Endothelial cell of umbilical vein (primary cell): ENCODE data around the gene FAM185A. TPM values are rescaled to one million over a fixed set of nuclear protein-coding genes. Genes with fewer than 3 reads are reported as not detected.
"Not testable (repeated sequence)": the region's sequence is repeated elsewhere in the genome, so short reads cannot be mapped to it uniquely, and the experiment has no call there.

Source experiments
- BruUV-seq: library from RNA; stranded (reverse); fragments of 400-500 nt; replicated peaks from 2 replicates; lab custom pipeline; 2021; lab: Mats Ljungman, UMichigan
- CTCF ChIA-PET: fragments of 300-600, 350-600 bp; sonication (Branson Sonifier 250); formaldehyde crosslinking; loops from one replicate; lab custom pipeline; 2021; ENCODE audit warnings: antibody characterized with exemption, inconsistent platforms; lab: Charles Lee
- POLR2A ChIA-PET: fragments of 300-600, 350-600 bp; sonication (Branson Sonifier 250); formaldehyde crosslinking; loops from one replicate; lab custom pipeline; 2021; ENCODE audit warnings: antibody characterized with exemption, inconsistent platforms; lab: Charles Lee
- DNase-seq: peaks from one replicate; pipeline ENCODE4 v3.0.0-alpha.2; 2011; ENCODE audit warnings: low read depth, low spot score
- FAIRE-seq: peaks from 2 replicates; lab custom pipeline; 2011; peaks lifted over from hg19 to GRCh38; lab: Jason Lieb, UNC
- H2AFZ ChIP-seq: 2 replicates; pipeline ENCODE4 v1.6.0; 2012; ENCODE audit warnings: low read depth, low read length, control low read depth, inconsistent platforms
- H3K27ac ChIP-seq: 2 replicates; pipeline ENCODE4 v1.5.1; 2011; ENCODE audit warnings: low read depth, mild to moderate bottlenecking, control low read depth, low read length, moderate library complexity; ENCODE audit not compliant: insufficient read depth
- H3K27me3 ChIP-seq, 2 experiments: 2 replicates each; pipeline versions ENCODE4 v1.6.0 to v1.6.1; 2011; ENCODE audit warnings: low read length in 2 of 2, mixed read lengths in 1 of 2; ENCODE audit not compliant: control insufficient read depth in 2 of 2, insufficient read depth in 2 of 2
- H3K36me3 ChIP-seq, 2 experiments: 2 replicates in 1 of 2; 3 replicates in 1 of 2; pipeline ENCODE4 v1.5.1; 2011; ENCODE audit warnings: low read length in 2 of 2, mild to moderate bottlenecking in 1 of 2, moderate library complexity in 1 of 2; ENCODE audit not compliant: control insufficient read depth in 2 of 2, insufficient read depth in 2 of 2; ENCODE audit errors: extremely low read depth in 1 of 2
- H3K4me1 ChIP-seq: 3 replicates; pipeline ENCODE4 v1.5.1; 2011; ENCODE audit warnings: mild to moderate bottlenecking, low read length; ENCODE audit not compliant: control insufficient read depth, insufficient read depth; ENCODE audit errors: extremely low read depth
- H3K4me2 ChIP-seq: 2 replicates; pipeline ENCODE4 v1.6.1; 2011; ENCODE audit warnings: low read length, control low read depth, mixed read lengths; ENCODE audit not compliant: insufficient read depth
- H3K4me3 ChIP-seq, 3 experiments: fragments of 200-600 bp in 1 of 3; sonication (generic), shearing (Covaris generic) in 1 of 3; replicated peaks in 1 of 3; 2 replicates each; pipeline ENCODE4 v1.5.1; 2011 to 2016; ENCODE audit warnings: control low read depth in 3 of 3, low read length in 3 of 3, mild to moderate bottlenecking in 2 of 3, inconsistent platforms in 1 of 3, low read depth in 1 of 3, moderate library complexity in 1 of 3; ENCODE audit not compliant: insufficient read depth in 1 of 3
- H3K79me2 ChIP-seq: 2 replicates; pipeline ENCODE4 v1.6.0; 2012; ENCODE audit warnings: low read length, inconsistent platforms; ENCODE audit not compliant: control insufficient read depth, insufficient read depth
- H3K9ac ChIP-seq: replicated peaks from 2 replicates; pipeline ENCODE3; 2011; ENCODE audit warnings: low read length, control low read depth; ENCODE audit not compliant: insufficient read depth; ENCODE audit errors: extremely low read depth
- H3K9me1 ChIP-seq: replicated peaks from 3 replicates; pipeline ENCODE4 v1.6.0; 2011; ENCODE audit warnings: mild to moderate bottlenecking, low read length; ENCODE audit not compliant: control insufficient read depth, insufficient read depth; ENCODE audit errors: extremely low read depth
- H3K9me3 ChIP-seq: replicated peaks from 2 replicates; pipeline ENCODE4 v1.5.1; 2012; ENCODE audit warnings: low read length, inconsistent platforms; ENCODE audit not compliant: control insufficient read depth, insufficient read depth
- H4K20me1 ChIP-seq: replicated peaks from 2 replicates; pipeline ENCODE3; 2011; ENCODE audit warnings: mild to moderate bottlenecking, low read length; ENCODE audit not compliant: control insufficient read depth, insufficient read depth; ENCODE audit errors: extremely low read depth
- EZH2 ChIP-seq: IDR thresholded peaks from 2 replicates; pipeline ENCODE4 v1.6.1; 2012; ENCODE audit warnings: borderline replicate concordance, low read depth, mild to moderate bottlenecking, moderate library complexity, low read length, inconsistent platforms; ENCODE audit not compliant: severe bottlenecking
- GATA2 ChIP-seq: IDR thresholded peaks from 2 replicates; pipeline ENCODE4 v1.7.0; 2011; ENCODE audit warnings: low read depth, mild to moderate bottlenecking, moderate library complexity, mixed read lengths, low read length; ENCODE audit not compliant: insufficient read length, insufficient read depth
- MYC ChIP-seq: IDR thresholded peaks from one replicate; pipeline ENCODE4 v1.6.1; 2011; ENCODE audit warnings: mild to moderate bottlenecking, low read depth, low read length
- POLR2A ChIP-seq: IDR thresholded peaks from 2 replicates; pipeline ENCODE4 v1.6.1; 2012; ENCODE audit warnings: low read depth, mild to moderate bottlenecking, control low read depth, low read length
- POLR2AphosphoS5 ChIP-seq: IDR thresholded peaks from 2 replicates; pipeline ENCODE4 v1.6.1; 2012; ENCODE audit warnings: low read depth, mild to moderate bottlenecking, control low read depth, low read length, moderate library complexity; ENCODE audit not compliant: insufficient read depth
- dilution Hi-C: fragments of 300-500 bp; cut with MboI; formaldehyde crosslinking; loops from one replicate; pipeline ENCODE4 v1.15.0; 2019; ENCODE audit warnings: low sequenced_read_pairs; ENCODE audit not compliant: extremely low pct_ligation_motif_present
- intact Hi-C: fragments of 100-400 bp; cut with micrococcal nuclease; formaldehyde crosslinking; loops from one replicate; pipeline ENCODE4 v1.10.0; 2022
- polyA plus RNA-seq, 4 experiments: library from polyadenylated mRNA; depleted of rRNA in 3 of 4; stranded (reverse) in 3 of 4; unstranded in 1 of 4; fragments of >200 nt; gene quantifications; 2 replicates each; pipeline versions ENCODE4 v1.2.1 to v1.2.3, GENCODE V29; 2011 to 2012; ENCODE audit warnings: missing spikeins in 1 of 4
- total RNA-seq: library from RNA; stranded (reverse); gene quantifications from 2 replicates; pipeline ENCODE4 v1.2.3, GENCODE V29; 2021
- TF ChIP-seq, protein P1 (sequence below), 2 donors: IDR thresholded peaks; 1 replicate in 1 of 2; 2 replicates in 1 of 2; pipeline ENCODE4 v1.5.1; 2011; ENCODE audit warnings: low read length in 2 of 2, mild to moderate bottlenecking in 2 of 2, moderate library complexity in 2 of 2, control low read depth in 1 of 2, inconsistent platforms in 1 of 2, low read depth in 1 of 2; ENCODE audit not compliant: insufficient read depth in 1 of 2; ENCODE audit errors: extremely low read depth in 1 of 2
- TF ChIP-seq, protein P2 (sequence below): IDR thresholded peaks from 2 replicates; pipeline ENCODE4 v1.6.1; 2011; ENCODE audit not compliant: insufficient read depth, insufficient read length

FAM185A gene
- total and polyA plus RNA-seq, 2 donors (not counting 3 experiments of a cell fraction or from before 2014, with no cell fraction given): 5.4 to 7.6 TPM

DNA sequence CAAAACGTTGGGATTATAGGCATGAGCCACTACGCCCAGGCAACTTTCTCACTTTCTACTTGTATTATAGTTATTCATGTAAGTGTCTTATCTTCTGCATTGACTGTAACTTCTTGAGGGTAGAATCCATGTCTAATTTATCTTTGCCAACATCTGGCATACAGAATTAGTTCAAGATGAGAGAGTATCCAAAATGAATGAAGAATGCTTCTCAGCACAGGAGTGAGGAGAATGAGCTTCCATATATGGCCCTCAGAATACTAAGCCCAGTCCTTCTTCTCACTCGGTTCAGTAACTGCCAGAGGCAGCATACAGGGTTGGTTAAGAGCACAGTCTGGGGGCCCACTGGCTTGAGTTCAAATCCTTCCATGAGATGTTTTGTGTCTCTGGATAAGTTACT is 89.0 kb downstream of the FAM185A start:
- intact Hi-C loops: loop anchor here (2.0 kb wide), 1 partner anchor 35 kb away; no protein-coding TSS in a partner anchor
- POLR2A ChIA-PET: no interaction called here
- no peaks in the 10 kb centered on the region for H3K9me1 ChIP-seq
- H3K4me2 ChIP-seq: no peak overlapping the region
- H2AFZ ChIP-seq: no peak overlapping the region
- H3K9me3 ChIP-seq: no peaks in the 10 kb centered on the region
- no TSS peak for BruUV-seq
- no peak for FAIRE-seq
- H3K27me3 ChIP-seq: no peaks in the 10 kb centered on the region
- CTCF ChIA-PET: interaction anchor here (1.5 kb wide), 2 partner anchors 54 to 222 kb away, joined by 4 to 5 read pairs; no protein-coding TSS in a partner anchor
- H3K27ac ChIP-seq: no peak overlapping the region
- H4K20me1 ChIP-seq: no peaks in the 10 kb centered on the region
- H3K4me3 ChIP-seq: no peak overlapping the region
- no peaks in the 10 kb centered on the region for H3K79me2 ChIP-seq
- dilution Hi-C loops: no loop called here
- H3K4me1 ChIP-seq: peaks cover 27% of the 10 kb centered on the region
- H3K9ac ChIP-seq: no peak overlapping the region
- H3K36me3 ChIP-seq: no peaks in the 10 kb centered on the region
- no peak for DNase-seq
- TF ChIP-seq MYC (no peak), POLR2AphosphoS5 (no peak), POLR2A (no peak), EZH2 (no peak), GATA2 (no peak)
- TF ChIP-seq, protein P1, sequence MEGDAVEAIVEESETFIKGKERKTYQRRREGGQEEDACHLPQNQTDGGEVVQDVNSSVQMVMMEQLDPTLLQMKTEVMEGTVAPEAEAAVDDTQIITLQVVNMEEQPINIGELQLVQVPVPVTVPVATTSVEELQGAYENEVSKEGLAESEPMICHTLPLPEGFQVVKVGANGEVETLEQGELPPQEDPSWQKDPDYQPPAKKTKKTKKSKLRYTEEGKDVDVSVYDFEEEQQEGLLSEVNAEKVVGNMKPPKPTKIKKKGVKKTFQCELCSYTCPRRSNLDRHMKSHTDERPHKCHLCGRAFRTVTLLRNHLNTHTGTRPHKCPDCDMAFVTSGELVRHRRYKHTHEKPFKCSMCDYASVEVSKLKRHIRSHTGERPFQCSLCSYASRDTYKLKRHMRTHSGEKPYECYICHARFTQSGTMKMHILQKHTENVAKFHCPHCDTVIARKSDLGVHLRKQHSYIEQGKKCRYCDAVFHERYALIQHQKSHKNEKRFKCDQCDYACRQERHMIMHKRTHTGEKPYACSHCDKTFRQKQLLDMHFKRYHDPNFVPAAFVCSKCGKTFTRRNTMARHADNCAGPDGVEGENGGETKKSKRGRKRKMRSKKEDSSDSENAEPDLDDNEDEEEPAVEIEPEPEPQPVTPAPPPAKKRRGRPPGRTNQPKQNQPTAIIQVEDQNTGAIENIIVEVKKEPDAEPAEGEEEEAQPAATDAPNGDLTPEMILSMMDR (IDR thresholded peaks at IDR 0.05; ENCODE audit: extremely low read depth in 1 of 2, insufficient read depth in 1 of 2, low read depth in 1 of 2, low read length in 2 of 2): no peak
- TF ChIP-seq, protein P2, sequence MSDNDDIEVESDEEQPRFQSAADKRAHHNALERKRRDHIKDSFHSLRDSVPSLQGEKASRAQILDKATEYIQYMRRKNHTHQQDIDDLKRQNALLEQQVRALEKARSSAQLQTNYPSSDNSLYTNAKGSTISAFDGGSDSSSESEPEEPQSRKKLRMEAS: no peak

DNA sequence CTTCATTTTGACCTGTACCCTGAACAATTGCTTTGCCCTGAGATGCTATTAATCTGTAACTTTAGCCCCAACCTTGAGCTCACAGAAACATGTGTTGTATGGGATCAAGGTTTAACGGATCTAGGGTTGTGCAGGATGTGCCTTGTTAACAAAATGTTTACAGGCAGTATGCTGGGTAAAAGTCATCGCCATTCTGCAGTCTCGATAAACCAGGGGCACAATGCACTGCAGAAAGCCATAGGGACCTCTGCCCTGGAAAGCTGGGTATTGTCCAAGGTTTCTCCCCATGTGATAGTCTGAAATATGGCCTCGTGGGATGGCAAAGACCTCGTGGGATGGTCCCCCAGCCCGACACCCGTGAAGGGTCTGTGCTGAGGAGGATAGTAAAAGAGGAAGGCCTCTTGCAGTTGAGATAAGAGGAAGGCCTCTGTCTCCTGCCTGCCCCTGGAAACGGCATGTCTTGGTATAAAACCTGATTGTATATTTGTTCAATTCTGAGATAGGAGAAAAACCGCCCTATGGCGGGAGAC is 89.8 kb downstream of the FAM185A start:
- BruUV-seq, H3K27me3 ChIP-seq, H3K9ac ChIP-seq, H3K27ac ChIP-seq, DNase-seq, CTCF ChIA-PET, H3K9me3 ChIP-seq, H3K9me1 ChIP-seq, POLR2A ChIA-PET, intact Hi-C loops, H3K36me3 ChIP-seq, H4K20me1 ChIP-seq, H3K4me3 ChIP-seq, H3K4me2 ChIP-seq, dilution Hi-C loops, FAIRE-seq, H3K79me2 ChIP-seq, H2AFZ ChIP-seq: not testable (repeated sequence)
- peaks cover 27% of the 10 kb centered on the region for H3K4me1 ChIP-seq
